RWPE1 (cell line): ENCODE measurements around the gene POLE.

Experiments used
- CTCF ChIA-PET: fragments of 350-600 bp; sonication (Branson Sonifier 250); formaldehyde crosslinking; extraction: SDS; loops from one replicate; lab custom pipeline; 2021; lab: Yijun Ruan, JAX
- POLR2A ChIA-PET: fragments of 400-600 bp; formaldehyde crosslinking; extraction: SDS; loops from one replicate; lab custom pipeline; 2020; ENCODE audit warnings: antibody characterized with exemption; ENCODE audit not compliant: low non-redundant PET; lab: Yijun Ruan, JAX
- DNase-seq: peaks from one replicate; pipeline ENCODE4 v3.0.0; 2012; ENCODE audit warnings: low spot score
- H3K27ac ChIP-seq: fragments of 450-650 bp; 2 replicates; pipeline ENCODE4 v1.5.1; 2017
- TF ChIP-seq, protein P1 (sequence below): fragments of 450-650 bp; conservative IDR thresholded peaks from 2 replicates; pipeline ENCODE4 v1.5.1; 2017; ENCODE audit warnings: low read depth, mild to moderate bottlenecking

POLE gene

GRCh38 chr12:132608231-132609171 lies 78.6 kb downstream of the POLE start:
- no peak for DNase-seq
- TF ChIP-seq, protein P1, sequence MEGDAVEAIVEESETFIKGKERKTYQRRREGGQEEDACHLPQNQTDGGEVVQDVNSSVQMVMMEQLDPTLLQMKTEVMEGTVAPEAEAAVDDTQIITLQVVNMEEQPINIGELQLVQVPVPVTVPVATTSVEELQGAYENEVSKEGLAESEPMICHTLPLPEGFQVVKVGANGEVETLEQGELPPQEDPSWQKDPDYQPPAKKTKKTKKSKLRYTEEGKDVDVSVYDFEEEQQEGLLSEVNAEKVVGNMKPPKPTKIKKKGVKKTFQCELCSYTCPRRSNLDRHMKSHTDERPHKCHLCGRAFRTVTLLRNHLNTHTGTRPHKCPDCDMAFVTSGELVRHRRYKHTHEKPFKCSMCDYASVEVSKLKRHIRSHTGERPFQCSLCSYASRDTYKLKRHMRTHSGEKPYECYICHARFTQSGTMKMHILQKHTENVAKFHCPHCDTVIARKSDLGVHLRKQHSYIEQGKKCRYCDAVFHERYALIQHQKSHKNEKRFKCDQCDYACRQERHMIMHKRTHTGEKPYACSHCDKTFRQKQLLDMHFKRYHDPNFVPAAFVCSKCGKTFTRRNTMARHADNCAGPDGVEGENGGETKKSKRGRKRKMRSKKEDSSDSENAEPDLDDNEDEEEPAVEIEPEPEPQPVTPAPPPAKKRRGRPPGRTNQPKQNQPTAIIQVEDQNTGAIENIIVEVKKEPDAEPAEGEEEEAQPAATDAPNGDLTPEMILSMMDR, result no peak
- ChIA-PET CTCF (interaction anchor here (1.2 to 1.9 kb wide), 2 partner anchors 9 to 194 kb away, joined by 6 read pairs; no protein-coding TSS in a partner anchor), POLR2A (no interaction called here)
- H3K27ac ChIP-seq, result no peak overlapping the region

- DNase-seq, result no peak
- CTCF ChIA-PET, result no interaction called here
- H3K27ac ChIP-seq, result no peak overlapping the region
- TF ChIP-seq, protein P1, result no peak
- POLR2A ChIA-PET, result no interaction called here
Observed at GRCh38 chr12:132606927-132607326, 80.2 kb downstream of the POLE start.

- CTCF ChIA-PET, result no interaction called here
- POLR2A ChIA-PET, result no interaction called here
- H3K27ac ChIP-seq, result no peak overlapping the region
- DNase-seq, result no peak
- TF ChIP-seq, protein P1, result no peak
Observed at GRCh38 chr12:132606466-132606865, 80.7 kb downstream of the POLE start.

GRCh38 chr12:132605892-132606291 lies 81.2 kb downstream of the POLE start:
- H3K27ac ChIP-seq, result no peak overlapping the region
- no peak for DNase-seq
- ChIA-PET CTCF (no interaction called here), POLR2A (no interaction called here)
- TF ChIP-seq, protein P1, result no peak

DNA sequence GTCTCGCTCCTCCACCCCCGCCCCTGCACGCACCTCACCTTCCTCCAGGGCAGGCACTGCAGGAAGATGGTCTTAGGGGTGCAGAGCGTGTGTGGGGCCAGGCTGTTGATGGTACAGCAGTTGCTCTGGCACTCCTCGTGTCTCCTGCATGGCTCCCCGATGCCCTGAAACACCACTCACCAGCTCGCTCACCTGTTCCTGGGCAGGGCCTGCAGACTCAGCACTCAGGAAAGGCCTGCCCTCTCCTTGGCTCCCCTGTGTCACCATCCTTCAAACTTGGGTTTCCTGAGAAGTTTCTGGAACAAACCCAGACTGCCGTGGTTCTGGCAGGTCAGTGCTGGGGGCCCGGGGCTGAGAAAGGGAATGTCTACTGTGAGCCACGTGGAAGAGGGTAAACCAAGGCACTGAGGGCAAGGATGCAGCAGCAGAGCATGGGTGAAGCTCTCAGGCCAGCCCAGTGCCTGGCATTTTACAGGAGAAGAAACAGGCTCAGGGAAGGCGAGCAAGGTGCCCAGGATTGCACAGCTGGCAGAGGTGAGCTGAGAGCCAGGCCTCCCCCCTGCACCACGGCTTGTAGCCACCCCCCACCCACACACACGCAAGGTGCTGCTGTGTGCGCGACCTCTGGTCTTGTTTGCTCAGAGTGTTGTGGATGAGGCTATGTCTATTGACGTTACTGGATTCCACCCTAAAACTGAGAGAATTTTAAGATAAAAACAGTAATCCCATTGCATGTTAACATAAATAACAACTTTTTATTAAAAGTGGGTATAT lies 82.3 kb downstream of the POLE start:
- H3K27ac ChIP-seq, result no peak overlapping the region
- DNase-seq, result no peak
- TF ChIP-seq, protein P1, result no peak
- POLR2A ChIA-PET, result no interaction called here
- CTCF ChIA-PET, result interaction anchor here (1.1 kb wide), 1 partner anchor 17 kb away, joined by 3 read pairs; no protein-coding TSS in a partner anchor

- TF ChIP-seq, protein P1, result no peak
- H3K27ac ChIP-seq, result no peak overlapping the region
- DNase-seq, result no peak
- CTCF ChIA-PET, result interaction anchor here (1.1 to 1.4 kb wide), 2 partner anchors 18 to 34 kb away, joined by 3 to 5 read pairs; no protein-coding TSS in a partner anchor
- POLR2A ChIA-PET, result no interaction called here
Observed at GRCh38 chr12:132604151-132604618, 83.0 kb downstream of the POLE start.
